ENCODE measurements around the gene ADAMTSL5. TPM values are rescaled to one million over a fixed set of nuclear protein-coding genes. Genes with fewer than 3 reads are reported as not detected.

ADAMTSL5 gene
- total RNA-seq, 2 donors from 2014 or later: 2.2 to 7.3 TPM

DNA sequence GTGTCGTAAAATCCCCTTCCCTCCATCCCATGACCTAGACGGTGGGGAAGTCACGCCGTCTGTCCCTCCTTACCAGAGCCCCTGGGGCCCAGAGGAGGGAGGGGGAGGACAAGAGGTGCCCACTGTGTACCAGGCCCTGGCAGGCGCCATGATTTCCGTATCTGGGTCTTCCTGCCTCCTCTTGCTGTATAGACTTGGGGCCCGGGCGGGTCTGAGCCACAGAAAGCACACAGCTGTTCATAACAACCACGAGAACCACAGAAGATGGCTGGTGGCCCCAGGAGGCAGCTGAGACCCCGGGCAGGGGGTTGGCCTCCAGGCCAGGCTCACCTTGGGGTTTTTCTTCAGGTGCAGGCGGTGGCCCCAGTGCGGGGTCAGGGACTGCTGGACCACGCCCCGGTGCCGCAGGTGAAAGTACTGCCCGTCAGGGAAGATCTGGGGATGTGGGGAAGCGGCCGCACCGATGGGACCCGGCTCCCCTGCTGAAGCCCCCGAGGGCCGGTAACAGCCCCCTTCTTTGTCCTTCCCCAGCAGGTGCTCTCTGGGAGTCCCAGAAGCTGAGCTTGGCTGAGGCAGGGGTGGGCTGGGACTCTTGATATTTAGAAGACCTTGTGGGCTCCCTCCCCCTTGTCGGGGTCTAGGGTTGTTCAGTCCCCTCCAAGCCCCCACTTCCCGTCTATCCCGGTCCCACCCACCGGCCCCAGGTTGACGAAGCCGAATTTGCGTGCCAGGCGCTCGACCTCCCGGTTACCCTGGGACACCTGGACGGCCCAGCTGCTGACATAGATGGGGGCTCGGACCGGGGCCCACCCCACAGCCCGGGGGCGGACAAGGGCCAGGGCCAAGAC lies 23.1 kb downstream of the ADAMTSL5 start:
- Histone ChIP-seq H3K4me1 (peaks cover 9% of the 10 kb centered on the region), H3K9ac (ENCODE audit: low read depth in 2 of 2, low read length in 2 of 2) (peak overlapping the region; percentile 52 to 78)
- DNase-seq: no peak

DNA sequence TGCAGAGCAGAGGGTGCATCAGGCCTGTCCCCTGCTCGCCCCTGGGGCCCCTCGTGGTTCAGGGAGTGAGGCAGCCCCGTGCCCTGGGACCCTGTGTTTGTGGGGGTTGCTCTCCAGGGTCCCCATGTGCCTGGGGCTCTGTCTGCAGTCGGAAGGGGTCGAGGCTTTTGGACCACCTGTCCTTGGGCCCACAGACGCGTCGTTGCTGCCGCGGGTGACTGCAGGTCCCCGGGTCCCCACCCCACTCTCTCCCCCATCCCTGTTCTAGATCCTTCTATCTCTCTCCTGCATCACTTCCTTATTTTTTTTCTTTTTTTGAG lies 24.6 kb downstream of the ADAMTSL5 start:
- Histone ChIP-seq H3K4me3 (no peak overlapping the region), H3K36me3 (no peaks in the 10 kb centered on the region), H3K27ac (no peak overlapping the region), H3K9me3 (no peaks in the 10 kb centered on the region), H3K4me1 (peaks cover 9% of the 10 kb centered on the region), H3K9ac (ENCODE audit: low read depth in 2 of 2, low read length in 2 of 2) (no peak overlapping the region), H3K27me3 (no peaks in the 10 kb centered on the region)
- TF ChIP-seq, protein P1, sequence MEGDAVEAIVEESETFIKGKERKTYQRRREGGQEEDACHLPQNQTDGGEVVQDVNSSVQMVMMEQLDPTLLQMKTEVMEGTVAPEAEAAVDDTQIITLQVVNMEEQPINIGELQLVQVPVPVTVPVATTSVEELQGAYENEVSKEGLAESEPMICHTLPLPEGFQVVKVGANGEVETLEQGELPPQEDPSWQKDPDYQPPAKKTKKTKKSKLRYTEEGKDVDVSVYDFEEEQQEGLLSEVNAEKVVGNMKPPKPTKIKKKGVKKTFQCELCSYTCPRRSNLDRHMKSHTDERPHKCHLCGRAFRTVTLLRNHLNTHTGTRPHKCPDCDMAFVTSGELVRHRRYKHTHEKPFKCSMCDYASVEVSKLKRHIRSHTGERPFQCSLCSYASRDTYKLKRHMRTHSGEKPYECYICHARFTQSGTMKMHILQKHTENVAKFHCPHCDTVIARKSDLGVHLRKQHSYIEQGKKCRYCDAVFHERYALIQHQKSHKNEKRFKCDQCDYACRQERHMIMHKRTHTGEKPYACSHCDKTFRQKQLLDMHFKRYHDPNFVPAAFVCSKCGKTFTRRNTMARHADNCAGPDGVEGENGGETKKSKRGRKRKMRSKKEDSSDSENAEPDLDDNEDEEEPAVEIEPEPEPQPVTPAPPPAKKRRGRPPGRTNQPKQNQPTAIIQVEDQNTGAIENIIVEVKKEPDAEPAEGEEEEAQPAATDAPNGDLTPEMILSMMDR (IDR thresholded peaks at IDR 0.05): no peak
- intact Hi-C loops (cut with DNase I): no loop called here
- no peak for DNase-seq

More for the DNA sequence above, 23.1 kb downstream of the ADAMTSL5 start:
- H3K27me3 ChIP-seq: no peaks in the 10 kb centered on the region
- no peaks in the 10 kb centered on the region for H3K36me3 ChIP-seq
- intact Hi-C loops (cut with DNase I): no loop called here
- peak overlapping the region; percentile 68 for H3K27ac ChIP-seq
- TF ChIP-seq, protein P1 (IDR thresholded peaks at IDR 0.05): no peak
- H3K4me3 ChIP-seq: peak overlapping the region; percentile 45
- H3K9me3 ChIP-seq: no peaks in the 10 kb centered on the region

DNA sequence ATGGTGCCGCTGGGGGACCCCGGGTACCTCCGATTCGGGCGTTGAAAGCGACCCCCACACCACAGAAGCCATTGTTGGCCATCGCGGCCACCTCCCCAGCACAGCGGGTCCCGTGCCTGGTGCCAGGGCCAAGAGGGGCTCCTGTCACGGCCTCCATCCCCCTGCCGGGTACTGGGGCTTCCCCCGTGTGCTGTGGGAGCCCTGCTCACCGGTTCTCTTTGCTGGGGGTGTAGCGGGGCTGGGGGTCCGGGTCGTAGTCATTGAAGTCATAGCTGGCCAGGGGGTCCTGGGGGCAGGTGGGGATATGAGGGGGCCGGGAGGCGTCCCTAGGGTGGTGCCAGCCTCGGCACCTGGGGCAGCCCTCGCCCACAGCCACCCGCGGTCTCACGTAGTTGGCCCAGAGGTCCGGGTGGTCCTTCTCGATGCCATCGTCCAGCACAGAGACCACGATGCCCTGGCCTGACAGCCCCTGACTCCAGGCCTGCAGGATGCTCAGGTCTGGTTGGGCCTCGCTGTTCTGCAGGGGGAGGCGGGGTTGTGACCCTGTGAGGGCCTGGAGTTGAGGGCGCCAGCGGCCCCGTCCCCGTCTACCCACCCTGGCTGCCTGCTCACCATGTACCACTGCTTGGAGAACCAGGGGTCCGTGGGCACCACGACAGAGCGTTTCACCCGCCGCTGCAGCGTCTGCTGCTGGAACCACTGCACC lies 25.1 kb downstream of the ADAMTSL5 start:
- intact Hi-C loops (cut with DNase I): no loop called here
- Histone ChIP-seq H3K4me1 (peaks cover 9% of the 10 kb centered on the region), H3K9ac (ENCODE audit: low read depth in 2 of 2, low read length in 2 of 2) (no peak overlapping the region), H3K9me3 (no peaks in the 10 kb centered on the region), H3K27ac (no peak overlapping the region), H3K36me3 (no peaks in the 10 kb centered on the region), H3K4me3 (no peak overlapping the region), H3K27me3 (no peaks in the 10 kb centered on the region)
- no peak for DNase-seq
- TF ChIP-seq, protein P1 (IDR thresholded peaks at IDR 0.05): no peak

DNA sequence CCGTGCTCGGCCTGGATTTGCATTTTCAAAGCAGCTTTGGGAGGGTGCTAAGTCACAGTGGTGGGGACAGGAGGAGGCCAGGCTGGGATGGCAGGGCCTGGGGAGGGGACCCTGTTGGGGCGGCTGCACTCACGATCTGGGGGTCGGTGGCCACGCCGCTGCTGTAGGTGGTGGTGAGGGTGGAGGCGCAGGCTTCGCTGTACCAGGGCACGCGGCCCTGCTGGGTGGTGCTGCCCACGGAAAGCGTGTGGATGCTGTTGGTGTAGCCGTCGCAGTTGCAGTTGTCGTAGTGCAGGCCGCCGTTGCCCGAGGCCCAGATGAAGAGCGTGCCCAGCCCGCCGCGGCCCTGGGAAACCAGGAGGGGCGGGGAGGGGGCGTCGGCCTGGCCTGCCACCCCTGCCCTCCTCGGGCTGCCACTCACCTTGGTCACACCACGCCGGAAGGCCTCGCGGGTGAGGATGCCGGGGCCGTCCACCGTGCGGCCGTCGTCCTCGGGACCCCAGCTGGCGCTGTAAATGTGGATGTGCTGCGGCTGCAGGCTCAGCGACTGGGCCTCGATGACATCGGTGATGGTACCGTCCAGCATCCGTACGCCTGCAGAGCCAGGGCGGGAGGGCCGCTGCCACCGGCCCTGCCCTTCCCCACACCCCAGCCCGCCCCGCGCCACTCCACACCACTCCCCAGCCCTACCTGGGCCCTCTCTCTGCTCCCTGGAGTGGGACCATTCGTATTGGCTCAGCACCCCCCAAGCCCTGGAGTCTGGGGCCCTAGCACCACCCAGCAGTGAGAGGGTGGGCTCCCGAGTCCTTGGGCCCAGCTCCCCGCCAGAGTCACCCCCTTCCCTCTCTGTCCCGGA lies 25.9 kb downstream of the ADAMTSL5 start:
- no peaks in the 10 kb centered on the region for H3K36me3 ChIP-seq
- H3K4me3 ChIP-seq: no peak overlapping the region
- intact Hi-C loops (cut with DNase I): no loop called here
- H3K9ac ChIP-seq (ENCODE audit: low read depth in 2 of 2, low read length in 2 of 2): no peak overlapping the region
- DNase-seq: no peak
- no peaks in the 10 kb centered on the region for H3K9me3 ChIP-seq
- TF ChIP-seq, protein P1 (IDR thresholded peaks at IDR 0.05): no peak
- H3K4me1 ChIP-seq: peaks cover 9% of the 10 kb centered on the region
- H3K27ac ChIP-seq: no peak overlapping the region
- no peaks in the 10 kb centered on the region for H3K27me3 ChIP-seq

DNA sequence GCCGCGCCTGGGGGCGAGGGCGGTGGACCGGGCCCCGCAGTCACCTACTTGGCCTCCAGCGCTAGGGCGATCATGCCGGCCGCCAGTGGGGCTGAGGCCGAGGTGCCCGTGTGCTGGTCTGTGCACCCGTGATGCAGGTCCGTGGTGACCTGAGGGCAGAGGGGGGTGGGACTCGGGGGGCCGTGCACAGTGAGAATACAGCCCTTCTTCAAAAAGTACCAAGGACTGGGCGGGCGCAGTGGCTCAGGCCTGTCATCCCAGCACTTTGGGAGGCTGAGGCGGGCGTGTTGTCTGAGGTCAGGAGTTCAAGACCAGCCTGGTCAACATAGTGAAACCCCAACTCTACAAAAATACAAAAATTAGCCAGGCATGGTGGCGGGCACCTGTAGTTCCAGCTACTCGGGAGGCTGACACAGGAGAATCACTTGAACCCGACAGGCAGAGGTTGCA lies 28.8 kb downstream of the ADAMTSL5 start:
- Histone ChIP-seq H3K9ac (ENCODE audit: low read depth in 2 of 2, low read length in 2 of 2) (no peak overlapping the region), H3K27ac (no peak overlapping the region), H3K36me3 (no peaks in the 10 kb centered on the region), H3K4me1 (no peaks in the 10 kb centered on the region), H3K27me3 (no peaks in the 10 kb centered on the region), H3K9me3 (no peaks in the 10 kb centered on the region), H3K4me3 (no peak overlapping the region)
- TF ChIP-seq, protein P1 (IDR thresholded peaks at IDR 0.05): no peak
- intact Hi-C loops (cut with DNase I): no loop called here
- no peak for DNase-seq

Data from colonic mucosa (tissue), 4 donors.